PC-9 (cell line): ENCODE data around the gene TMEM163. TPM values are rescaled to one million over a fixed set of nuclear protein-coding genes. Genes with fewer than 3 reads are reported as not detected.
A peak's percentile ranks its signal among the peaks of the same experiment; 100 is the strongest.

Experiments used
- BruUV-seq: library from RNA; stranded (reverse); fragments of 400-500 nt; replicated peaks from 2 replicates; lab custom pipeline; 2021; lab: Mats Ljungman, UMichigan
- CTCF ChIA-PET: fragments of 300-600 bp; sonication (Branson Sonifier 250); formaldehyde crosslinking; loops from one replicate; lab custom pipeline; 2022; ENCODE audit warnings: antibody characterized with exemption; lab: Charles Lee
- POLR2A ChIA-PET: fragments of 300-600 bp; sonication (Branson Sonifier 250); formaldehyde crosslinking; loops from one replicate; lab custom pipeline; 2022; ENCODE audit warnings: antibody characterized with exemption; ENCODE audit not compliant: unreplicated experiment; lab: Charles Lee
- DNase-seq, 2 experiments: peaks; one replicate each; pipeline versions ENCODE4 v3.0.0 to v3.0.0-alpha.2; 2015 to 2022; ENCODE audit warnings: mixed read lengths in 1 of 2
- H2AFZ ChIP-seq: fragments of 200-600 bp; sonication (generic); 2 replicates; pipeline ENCODE4 v1.8.1; 2017; ENCODE audit warnings: antibody characterized with exemption
- H3F3A ChIP-seq: fragments of 200-600 bp; sonication (generic); 2 replicates; pipeline ENCODE4 v1.8.1; 2017; ENCODE audit warnings: antibody characterized with exemption, mild to moderate bottlenecking, low read depth; ENCODE audit not compliant: insufficient read depth
- H3K27ac ChIP-seq: fragments of 200-600 bp; sonication (generic); 2 replicates; pipeline ENCODE4 v1.6.1; 2016; ENCODE audit warnings: mixed run types
- H3K27me3 ChIP-seq: fragments of 200-600 bp; sonication (generic); 2 replicates; pipeline ENCODE4 v1.6.1; 2016; ENCODE audit warnings: low read depth, mixed run types; ENCODE audit not compliant: insufficient read depth
- H3K36me3 ChIP-seq: fragments of 200-600 bp; sonication (generic); 2 replicates; pipeline ENCODE4 v1.6.1; 2016; ENCODE audit warnings: low read depth, mixed run types
- H3K4me1 ChIP-seq: fragments of 200-600 bp; sonication (generic); replicated peaks from 2 replicates; pipeline ENCODE4 v1.6.1; 2016; ENCODE audit warnings: mixed run types; ENCODE audit not compliant: insufficient read depth
- H3K4me2 ChIP-seq: fragments of 200-600 bp; sonication (generic); 2 replicates; pipeline ENCODE4 v1.6.1; 2017; ENCODE audit warnings: mixed run types
- H3K4me3 ChIP-seq: fragments of 200-600 bp; sonication (generic); 2 replicates; pipeline ENCODE4 v1.6.1; 2016; ENCODE audit warnings: mixed run types
- H3K79me2 ChIP-seq: fragments of 200-600 bp; sonication (generic); 2 replicates; pipeline ENCODE4 v1.6.1; 2017; ENCODE audit warnings: low read depth, mixed run types
- H3K9me2 ChIP-seq: fragments of 200-600 bp; sonication (generic); 2 replicates; pipeline ENCODE4 v1.8.1; 2017; ENCODE audit warnings: mild to moderate bottlenecking; ENCODE audit not compliant: insufficient read depth
- H3K9me3 ChIP-seq: fragments of 200-600 bp; sonication (generic); 2 replicates; pipeline ENCODE4 v1.8.1; 2016; ENCODE audit warnings: low read depth; ENCODE audit not compliant: insufficient read depth
- H4K20me1 ChIP-seq: fragments of 200-600 bp; sonication (generic); 2 replicates; pipeline ENCODE4 v1.8.1; 2017; ENCODE audit not compliant: insufficient read depth
- CTCF ChIP-seq: fragments of 200-600 bp; sonication (generic); conservative IDR thresholded peaks from 2 replicates; pipeline ENCODE4 v1.6.1; 2017; ENCODE audit warnings: mixed run types, antibody characterized with exemption, mild to moderate bottlenecking, moderate library complexity
- EZH2 ChIP-seq: fragments of 200-600 bp; sonication (generic); IDR thresholded peaks from 2 replicates; pipeline ENCODE4 v1.8.0; 2017; ENCODE audit warnings: antibody characterized with exemption, low read depth
- intact Hi-C: fragments of 100-400 bp; cut with micrococcal nuclease; formaldehyde crosslinking; loops from one replicate; pipeline ENCODE4 v1.10.0; 2022; ENCODE audit not compliant: unreplicated experiment
- total RNA-seq: library from RNA; stranded (reverse); gene quantifications from 2 replicates; pipeline ENCODE4 v1.2.3, GENCODE V29; 2021

TMEM163 gene
- total RNA-seq, 1 experiment from 2014 or later: 1.4 TPM

- H2AFZ ChIP-seq: no peak overlapping the region
- H3F3A ChIP-seq: no peaks in the 10 kb centered on the region
- no TSS peak for BruUV-seq
- H3K9me2 ChIP-seq: no peaks in the 10 kb centered on the region
- CTCF ChIA-PET: interaction anchor here (0.6 kb wide), 1 partner anchor 1240 kb away, joined by 6 read pairs; no protein-coding TSS in a partner anchor
- H3K79me2 ChIP-seq: no peaks in the 10 kb centered on the region
- H3K4me1 ChIP-seq: no peaks in the 10 kb centered on the region
- H4K20me1 ChIP-seq: no peaks in the 10 kb centered on the region
- H3K9me3 ChIP-seq: no peaks in the 10 kb centered on the region
- POLR2A ChIA-PET: no interaction called here
- H3K4me3 ChIP-seq: no peak overlapping the region
- no peaks in the 10 kb centered on the region for H3K27me3 ChIP-seq
- no peak for DNase-seq
- H3K27ac ChIP-seq: no peak overlapping the region
- H3K36me3 ChIP-seq: no peaks in the 10 kb centered on the region
- TF ChIP-seq EZH2 (no peak), CTCF (no peak)
- no peak overlapping the region for H3K4me2 ChIP-seq
- intact Hi-C loops: loop anchor here (10.0 kb wide), 1 partner anchor 1247 kb away; no protein-coding TSS in a partner anchor
Measured at GRCh38 chr2:134468164-134468563, 250.6 kb downstream of the TMEM163 start.

- H2AFZ ChIP-seq: no peak overlapping the region
- H3F3A ChIP-seq: no peaks in the 10 kb centered on the region
- no peak overlapping the region for H3K4me2 ChIP-seq
- intact Hi-C loops: loop anchor here (1.0 to 10.0 kb wide), 3 partner anchors 313 to 1249 kb away; no protein-coding TSS in a partner anchor
- no peaks in the 10 kb centered on the region for H4K20me1 ChIP-seq
- H3K36me3 ChIP-seq: no peaks in the 10 kb centered on the region
- no peaks in the 10 kb centered on the region for H3K4me1 ChIP-seq
- H3K4me3 ChIP-seq: no peak overlapping the region
- no peaks in the 10 kb centered on the region for H3K9me2 ChIP-seq
- BruUV-seq: no TSS peak
- TF ChIP-seq EZH2 (no peak), CTCF (peak; percentile 80)
- CTCF ChIA-PET: no interaction called here
- POLR2A ChIA-PET: no interaction called here
- H3K79me2 ChIP-seq: no peaks in the 10 kb centered on the region
- no peaks in the 10 kb centered on the region for H3K9me3 ChIP-seq
- no peak overlapping the region for H3K27ac ChIP-seq
- no peaks in the 10 kb centered on the region for H3K27me3 ChIP-seq
- DNase-seq: peak; percentile 39 to 45
Measured at GRCh38 chr2:134466141-134466540, 252.7 kb downstream of the TMEM163 start.

GRCh38 chr2:134465228-134466105 lies 253.3 kb downstream of the TMEM163 start:
- Histone ChIP-seq H3F3A (no peaks in the 10 kb centered on the region), H3K4me2 (no peak overlapping the region), H3K4me3 (no peak overlapping the region), H3K27ac (no peak overlapping the region), H3K36me3 (no peaks in the 10 kb centered on the region), H2AFZ (no peak overlapping the region), H3K79me2 (no peaks in the 10 kb centered on the region), H4K20me1 (no peaks in the 10 kb centered on the region), H3K27me3 (no peaks in the 10 kb centered on the region), H3K9me3 (no peaks in the 10 kb centered on the region), H3K4me1 (no peaks in the 10 kb centered on the region), H3K9me2 (no peaks in the 10 kb centered on the region)
- no TSS peak for BruUV-seq
- POLR2A ChIA-PET: no interaction called here
- CTCF ChIA-PET: no interaction called here
- no peak for DNase-seq
- TF ChIP-seq CTCF (no peak), EZH2 (no peak)
- intact Hi-C loops: loop anchor here (1.0 to 10.0 kb wide), 3 partner anchors 313 to 1249 kb away; no protein-coding TSS in a partner anchor
